Smooth muscle cell (in vitro differentiated cells): ENCODE measurements around the gene KCNQ4. TPM values are rescaled to one million over a fixed set of nuclear protein-coding genes. Genes with fewer than 3 reads are reported as not detected.

Source experiments
- DNase-seq: peaks from one replicate; lab custom pipeline; 2025; ENCODE audit not compliant: unreplicated experiment; lab: John Stamatoyannopoulos, UW
- H2AFZ ChIP-seq: fragments of 200-600 bp; sonication (generic); 2 replicates; pipeline ENCODE4 v1.6.0; 2016; ENCODE audit warnings: antibody characterized with exemption, low read depth, mild to moderate bottlenecking
- H3F3A ChIP-seq: fragments of 200-600 bp; sonication (generic); 2 replicates; pipeline ENCODE4 v1.6.0; 2017; ENCODE audit warnings: antibody characterized with exemption, low read depth
- H3K27ac ChIP-seq: fragments of 200-600 bp; sonication (generic); 2 replicates; pipeline ENCODE4 v1.5.1; 2016; ENCODE audit warnings: low read depth, mild to moderate bottlenecking
- H3K27me3 ChIP-seq: fragments of 200-600 bp; sonication (generic); 2 replicates; pipeline ENCODE4 v1.6.1; 2016; ENCODE audit warnings: low read depth, mild to moderate bottlenecking
- H3K36me3 ChIP-seq: fragments of 200-600 bp; sonication (generic); 2 replicates; pipeline ENCODE4 v1.5.1; 2016; ENCODE audit warnings: low read depth
- H3K4me1 ChIP-seq: fragments of 200-600 bp; sonication (generic); 2 replicates; pipeline ENCODE4 v1.5.1; 2016; ENCODE audit warnings: low read depth
- H3K4me2 ChIP-seq: fragments of 200-600 bp; sonication (generic); 2 replicates; pipeline ENCODE4 v1.6.0; 2016; ENCODE audit warnings: mild to moderate bottlenecking
- H3K4me3 ChIP-seq: fragments of 200-600 bp; sonication (generic); 2 replicates; pipeline ENCODE4 v1.5.1; 2016; ENCODE audit warnings: mild to moderate bottlenecking
- H3K79me2 ChIP-seq: fragments of 200-600 bp; sonication (generic); 2 replicates; pipeline ENCODE4 v1.6.0; 2016; ENCODE audit warnings: low read depth, mild to moderate bottlenecking
- H3K9ac ChIP-seq: fragments of 200-600 bp; sonication (generic); 2 replicates; pipeline ENCODE4 v1.6.0; 2016; ENCODE audit warnings: low read depth
- H3K9me3 ChIP-seq: fragments of 200-600 bp; sonication (generic); replicated peaks from 2 replicates; pipeline ENCODE4 v1.5.1; 2016; ENCODE audit warnings: low read depth
- H4K20me1 ChIP-seq: fragments of 200-600 bp; sonication (generic); 2 replicates; pipeline ENCODE4 v1.6.0; 2016; ENCODE audit warnings: low read depth
- WGBS: methylation state at CpG from one replicate; pipeline ENCODE4 v1.1.7; 2016; ENCODE audit warnings: low lambda C conversion rate; 5-methylcytosine and 5-hydroxymethylcytosine counted together
- polyA plus RNA-seq: library from polyadenylated mRNA; unstranded; fragments of >200 nt; fragmentation: Nextera tagmentation; extraction: Ambion mirVana; gene quantifications from 2 replicates; pipeline ENCODE4 v1.2.1, GENCODE V29; 2016
- total RNA-seq: library from RNA; depleted of rRNA; stranded (reverse); fragments of >200 nt; gene quantifications from 2 replicates; pipeline ENCODE4 v1.2.3, GENCODE V29; 2014
- TF ChIP-seq, protein P1 (sequence below): fragments of 200-600 bp; sonication (generic); IDR thresholded peaks from 2 replicates; pipeline ENCODE4 v1.5.1; 2017; ENCODE audit warnings: borderline replicate concordance, mild to moderate bottlenecking, antibody characterized with exemption; ENCODE audit not compliant: insufficient read depth, poor library complexity, severe bottlenecking

Gene KCNQ4
- total and polyA plus RNA-seq, 2 experiments from 2014 or later: 0.06 TPM; not detected in 1

DNA sequence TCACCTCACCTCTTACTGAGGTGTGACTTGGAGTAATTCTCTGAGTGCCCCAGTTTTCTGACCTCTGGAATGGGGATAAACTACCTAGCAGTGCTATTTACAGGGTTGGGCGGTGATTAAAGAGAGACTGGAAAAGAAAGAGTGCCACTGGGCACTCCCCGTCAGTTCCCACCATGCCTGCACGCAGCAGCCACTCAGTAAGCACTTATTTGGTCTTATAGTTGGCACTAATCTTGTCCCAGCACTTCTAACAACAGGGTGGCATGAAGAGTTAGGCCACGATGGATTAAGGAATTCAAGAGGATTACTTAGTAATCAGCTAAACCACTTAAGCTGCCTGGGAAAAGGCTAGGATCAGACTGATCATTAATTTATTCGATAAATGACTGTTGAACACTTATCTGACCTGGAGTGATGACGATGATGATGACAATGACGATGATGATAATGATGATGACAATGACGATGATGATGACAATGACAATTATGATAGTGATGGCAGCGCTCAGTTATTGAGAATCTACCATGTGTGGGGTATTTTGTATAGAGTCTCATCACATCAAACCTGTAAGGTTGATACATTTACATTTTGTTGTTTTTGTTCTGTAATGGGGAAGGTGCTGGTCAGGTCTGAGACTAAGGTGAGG is 73.2 kb downstream of the KCNQ4 start:
- no peaks in the 10 kb centered on the region for H3K4me1 ChIP-seq
- H2AFZ ChIP-seq: no peak overlapping the region
- H3K79me2 ChIP-seq: no peaks in the 10 kb centered on the region
- H3K9ac ChIP-seq: no peak overlapping the region
- 90% methylated on average over 9 of the region's 9 CpGs for WGBS
- H3K9me3 ChIP-seq: no peaks in the 10 kb centered on the region
- no peak overlapping the region for H3K4me2 ChIP-seq
- TF ChIP-seq, protein P1, sequence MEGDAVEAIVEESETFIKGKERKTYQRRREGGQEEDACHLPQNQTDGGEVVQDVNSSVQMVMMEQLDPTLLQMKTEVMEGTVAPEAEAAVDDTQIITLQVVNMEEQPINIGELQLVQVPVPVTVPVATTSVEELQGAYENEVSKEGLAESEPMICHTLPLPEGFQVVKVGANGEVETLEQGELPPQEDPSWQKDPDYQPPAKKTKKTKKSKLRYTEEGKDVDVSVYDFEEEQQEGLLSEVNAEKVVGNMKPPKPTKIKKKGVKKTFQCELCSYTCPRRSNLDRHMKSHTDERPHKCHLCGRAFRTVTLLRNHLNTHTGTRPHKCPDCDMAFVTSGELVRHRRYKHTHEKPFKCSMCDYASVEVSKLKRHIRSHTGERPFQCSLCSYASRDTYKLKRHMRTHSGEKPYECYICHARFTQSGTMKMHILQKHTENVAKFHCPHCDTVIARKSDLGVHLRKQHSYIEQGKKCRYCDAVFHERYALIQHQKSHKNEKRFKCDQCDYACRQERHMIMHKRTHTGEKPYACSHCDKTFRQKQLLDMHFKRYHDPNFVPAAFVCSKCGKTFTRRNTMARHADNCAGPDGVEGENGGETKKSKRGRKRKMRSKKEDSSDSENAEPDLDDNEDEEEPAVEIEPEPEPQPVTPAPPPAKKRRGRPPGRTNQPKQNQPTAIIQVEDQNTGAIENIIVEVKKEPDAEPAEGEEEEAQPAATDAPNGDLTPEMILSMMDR: no peak
- no peaks in the 10 kb centered on the region for H3K36me3 ChIP-seq
- no peaks in the 10 kb centered on the region for H4K20me1 ChIP-seq
- H3K4me3 ChIP-seq: no peak overlapping the region
- peaks cover 31% of the 10 kb centered on the region for H3K27me3 ChIP-seq
- H3F3A ChIP-seq: no peaks in the 10 kb centered on the region
- no peak for DNase-seq
- no peak overlapping the region for H3K27ac ChIP-seq

DNA sequence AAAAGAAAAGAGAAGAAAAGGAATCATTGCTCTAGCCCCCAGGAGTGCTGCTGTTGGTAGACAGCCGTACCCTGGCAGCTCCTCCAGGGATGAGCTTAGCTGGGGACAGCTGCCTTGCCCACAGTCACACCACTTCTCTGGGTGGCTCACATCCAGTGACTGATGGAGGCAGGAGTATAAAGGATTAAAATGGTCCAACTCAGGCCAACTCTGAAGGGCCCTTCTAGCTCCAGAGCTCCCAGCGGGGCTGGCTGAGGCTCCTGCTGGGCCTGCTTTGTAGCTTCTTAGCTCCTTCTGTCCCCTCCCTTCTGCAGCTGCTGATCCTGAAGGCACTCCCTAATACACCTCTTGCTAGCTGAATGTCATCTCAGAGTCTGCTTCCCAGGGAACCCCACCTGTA is 74.2 kb downstream of the KCNQ4 start:
- Histone ChIP-seq H3F3A (no peaks in the 10 kb centered on the region), H3K4me3 (no peak overlapping the region), H3K79me2 (no peaks in the 10 kb centered on the region), H3K4me1 (no peaks in the 10 kb centered on the region), H3K4me2 (no peak overlapping the region), H3K27me3 (peaks cover 31% of the 10 kb centered on the region), H3K9me3 (no peaks in the 10 kb centered on the region), H2AFZ (no peak overlapping the region), H3K36me3 (no peaks in the 10 kb centered on the region), H3K27ac (no peak overlapping the region), H3K9ac (no peak overlapping the region), H4K20me1 (no peaks in the 10 kb centered on the region)
- DNase-seq: no peak
- 81% methylated on average over 2 of the region's 2 CpGs for WGBS
- TF ChIP-seq, protein P1: no peak

DNA sequence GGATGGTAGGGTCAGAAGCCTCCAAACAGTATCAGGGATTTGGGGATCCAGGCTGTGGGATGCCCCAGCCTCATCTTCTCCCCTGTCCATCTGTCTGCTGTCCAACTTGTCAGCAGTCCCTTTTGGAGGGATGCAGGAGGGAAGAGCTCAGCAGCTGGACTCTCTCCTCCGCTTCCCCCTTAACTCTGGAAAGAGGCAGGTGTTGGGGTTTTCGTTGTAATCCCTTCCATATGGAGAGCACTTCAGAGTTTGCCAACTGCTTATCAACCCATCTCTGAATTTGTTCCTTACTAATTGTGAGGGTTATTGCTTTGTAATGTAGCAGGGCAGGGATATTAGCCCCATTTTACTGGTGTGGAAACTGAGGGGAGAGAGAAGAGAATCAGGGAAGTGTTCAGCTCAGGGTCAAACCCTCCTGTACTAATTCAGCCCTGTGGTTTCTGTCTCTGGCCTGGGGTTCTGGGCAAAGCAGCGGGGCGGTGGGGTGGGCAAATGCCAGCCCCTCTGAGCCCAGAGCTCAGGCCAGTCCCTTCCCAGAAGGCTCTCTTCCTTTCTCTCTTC is 75.3 kb downstream of the KCNQ4 start:
- Histone ChIP-seq H3K4me3 (no peak overlapping the region), H3K27me3 (peaks cover 31% of the 10 kb centered on the region), H2AFZ (no peak overlapping the region), H3F3A (no peaks in the 10 kb centered on the region), H3K9me3 (no peaks in the 10 kb centered on the region), H4K20me1 (no peaks in the 10 kb centered on the region), H3K4me2 (no peak overlapping the region), H3K4me1 (no peaks in the 10 kb centered on the region), H3K79me2 (no peaks in the 10 kb centered on the region), H3K36me3 (no peaks in the 10 kb centered on the region), H3K27ac (no peak overlapping the region), H3K9ac (no peak overlapping the region)
- no peak for DNase-seq
- 96% methylated on average over 4 of the region's 4 CpGs for WGBS
- TF ChIP-seq, protein P1: no peak
